GM19372 (cell line): ENCODE measurements around the gene ZNF397.

Experiments
- ATAC-seq: cut with Tn5 transposase; IDR thresholded peaks from one replicate; pipeline ENCODE4 v1.9.1; 2021; ENCODE audit warnings: mild to moderate bottlenecking, low read depth, moderate library complexity; ENCODE audit not compliant: unreplicated experiment

ZNF397 gene

GRCh38 chr18:35290094-35290735 is 49.4 kb downstream of the ZNF397 start, which contains the start of gene ZSCAN30:
Gene ZSCAN30, minus strand, starts transcription at chr18:35290229. Its CDS starts 25,877 bp downstream, at chr18:35264352.
- ATAC-seq: peak; percentile 95

- ATAC-seq: no peak
Observed at GRCh38 chr18:35291166-35291565, 50.3 kb downstream of the ZNF397 start.

- ATAC-seq: no peak
Observed at GRCh38 chr18:35296060-35296459, 55.2 kb downstream of the ZNF397 start.

GRCh38 chr18:35303610-35304009 is 62.8 kb downstream of the ZNF397 start:
- no peak for ATAC-seq

- no peak for ATAC-seq
Observed at GRCh38 chr18:35306588-35307250, 65.9 kb downstream of the ZNF397 start.
